Ectodermal cell (in vitro differentiated cells): Measurements from ENCODE around the gene FANCB.

Experiments used
- H3K27ac ChIP-seq: 2 replicates; pipeline ENCODE4 v1.7.0; 2013; ENCODE audit warnings: mild to moderate bottlenecking, low read depth, low read length; ENCODE audit not compliant: insufficient read depth, poor library complexity, severe bottlenecking
- H3K27me3 ChIP-seq: 2 replicates; pipeline ENCODE4 v1.7.0; 2013; ENCODE audit warnings: mild to moderate bottlenecking, low read length; ENCODE audit not compliant: insufficient read depth, control insufficient read depth, poor library complexity, severe bottlenecking
- H3K36me3 ChIP-seq: one replicate; pipeline ENCODE4 v1.7.0; 2013; ENCODE audit warnings: low read length; ENCODE audit not compliant: control insufficient read depth, insufficient read depth
- H3K4me1 ChIP-seq: one replicate; pipeline ENCODE4 v1.7.0; 2013; ENCODE audit warnings: low read length; ENCODE audit not compliant: control insufficient read depth, insufficient read depth
- H3K4me3 ChIP-seq: 2 replicates; pipeline ENCODE4 v1.7.0; 2013; ENCODE audit warnings: low read depth, low read length, control low read depth; ENCODE audit not compliant: insufficient read depth
- H3K9me3 ChIP-seq: 2 replicates; pipeline ENCODE4 v1.7.0; 2013; ENCODE audit warnings: mild to moderate bottlenecking, low read length, moderate library complexity; ENCODE audit not compliant: control insufficient read depth
- whole genome bisulfite sequencing, 2 experiments: methylation state at CpG; one replicate each; pipeline ENCODE4 v1.1.7; 2013; ENCODE audit warnings: missing lambda C conversion rate in 2 of 2; 5-methylcytosine and 5-hydroxymethylcytosine counted together

The FANCB gene

DNA sequence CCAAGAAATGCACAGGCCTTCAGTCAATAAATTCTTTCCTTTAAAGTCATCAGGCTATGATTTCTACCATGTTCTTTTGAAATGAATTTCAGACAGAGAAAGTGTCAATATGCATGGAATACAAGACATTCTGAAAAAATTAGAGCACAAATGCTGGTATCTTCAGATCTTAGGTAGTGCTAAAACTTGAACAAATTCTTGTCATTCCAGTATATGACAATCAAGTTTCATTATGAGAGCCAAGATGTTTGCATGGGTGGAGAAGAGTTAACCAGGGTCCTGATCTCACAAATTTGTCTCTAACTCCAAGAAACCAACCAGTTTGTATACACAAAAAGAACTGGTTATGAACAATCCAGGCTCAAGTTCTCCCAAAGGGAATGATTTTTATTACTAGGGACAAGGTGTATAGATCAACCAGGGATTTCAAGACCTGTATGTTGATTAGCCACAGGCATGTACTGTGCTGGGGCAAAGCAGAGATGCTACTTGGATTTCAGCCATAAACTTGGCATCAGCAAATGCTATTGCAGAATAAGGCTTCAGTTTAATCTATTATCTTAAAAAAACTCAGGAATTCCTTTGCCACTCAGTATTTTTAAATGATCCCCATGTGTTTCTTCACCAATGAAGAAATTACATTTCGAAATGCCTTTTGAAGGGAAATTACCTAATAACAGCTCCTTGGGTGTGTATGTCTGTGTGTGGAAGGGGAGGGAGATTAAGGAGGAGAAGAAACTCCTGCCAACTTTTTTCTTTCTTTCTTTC is 69.7 kb downstream of the FANCB start:
- Histone ChIP-seq H3K4me1 (no peaks in the 10 kb centered on the region), H3K36me3 (no peaks in the 10 kb centered on the region), H3K27ac (no peak overlapping the region), H3K4me3 (no peak overlapping the region), H3K9me3 (no peaks in the 10 kb centered on the region), H3K27me3 (no peaks in the 10 kb centered on the region)
- 100% methylated on average over 1 of the region's 1 CpG; no CpG with 5 or more reads in 1 of the 2 experiments for WGBS, 2 experiments

DNA sequence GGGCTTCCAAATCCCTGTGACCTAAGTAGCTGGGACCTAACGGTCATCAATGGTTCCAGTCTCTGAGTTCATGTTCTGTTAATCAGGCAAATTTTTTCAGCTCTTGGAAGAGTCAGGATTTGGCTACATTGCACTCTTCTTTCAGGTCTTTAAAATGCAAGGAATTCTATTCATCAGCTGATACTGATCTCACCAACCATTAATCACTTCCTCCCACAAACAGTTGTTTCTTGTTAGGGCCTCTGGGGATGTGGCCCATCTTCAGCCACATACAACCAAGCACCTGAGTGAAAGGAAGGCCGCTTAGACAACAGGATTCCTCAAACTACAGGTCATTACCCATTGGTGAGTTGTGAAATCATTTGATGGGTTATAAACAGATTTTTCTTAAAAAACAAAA is 71.7 kb downstream of the FANCB start:
- no peaks in the 10 kb centered on the region for H3K36me3 ChIP-seq
- no peak overlapping the region for H3K4me3 ChIP-seq
- no peaks in the 10 kb centered on the region for H3K9me3 ChIP-seq
- WGBS, 2 experiments = 88 to 96% methylated on average over 1 of the region's 2 CpGs
- no peak overlapping the region for H3K27ac ChIP-seq
- no peaks in the 10 kb centered on the region for H3K27me3 ChIP-seq
- H3K4me1 ChIP-seq = no peaks in the 10 kb centered on the region

DNA sequence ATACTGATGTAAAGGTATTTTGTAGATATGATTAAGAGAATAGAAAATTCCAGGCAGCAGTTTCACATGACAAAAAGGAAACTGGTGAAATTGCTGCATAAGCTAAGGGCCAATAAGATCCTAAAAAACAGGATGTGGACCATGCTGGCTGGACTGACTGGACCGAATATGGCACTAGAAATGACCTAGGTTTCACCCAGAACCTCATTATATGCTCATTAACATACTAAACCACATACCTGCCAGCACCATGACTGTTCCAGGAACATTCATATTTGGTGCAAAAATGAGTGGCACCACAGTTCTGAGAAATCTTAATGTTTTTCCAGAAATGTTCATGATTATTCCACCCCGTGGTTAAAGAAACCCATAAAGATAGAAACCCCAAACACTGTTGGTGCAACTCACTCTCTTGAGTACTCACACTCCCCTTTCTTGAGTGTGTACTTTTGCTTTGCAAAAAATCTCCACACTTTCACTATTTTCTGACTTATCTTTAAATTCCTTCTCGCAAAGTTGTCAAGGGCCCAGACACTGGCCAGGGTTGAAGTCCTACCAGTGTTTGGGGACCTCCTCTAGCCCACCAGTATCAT is 74.0 kb downstream of the FANCB start:
- Histone ChIP-seq H3K9me3 (no peaks in the 10 kb centered on the region), H3K4me1 (no peaks in the 10 kb centered on the region), H3K4me3 (no peak overlapping the region), H3K36me3 (no peaks in the 10 kb centered on the region), H3K27ac (no peak overlapping the region), H3K27me3 (no peaks in the 10 kb centered on the region)
- 90 to 94% methylated on average over 3 of the region's 3 CpGs for WGBS, 2 experiments
